Parathyroid adenoma (tissue), 2 donors: ENCODE measurements around the gene C1orf74.
A peak's percentile ranks its signal among the peaks of the same experiment; 100 is the strongest.
"Not testable (repeated sequence)": the region's sequence is repeated elsewhere in the genome, so short reads cannot be mapped to it uniquely, and the experiment has no call there.

ENCODE experiments used
- H2AFZ ChIP-seq: fragments of 300-600 bp; sonication (generic); one replicate; pipeline ENCODE4 v1.7.0; 2017; ENCODE audit warnings: antibody characterized with exemption, mild to moderate bottlenecking
- H3K27ac ChIP-seq: fragments of 300-600 bp; sonication (generic); one replicate; pipeline ENCODE4 v1.7.0; 2017
- H3K27me3 ChIP-seq: fragments of 300-600 bp; sonication (generic); one replicate; pipeline ENCODE4 v1.7.0; 2017; ENCODE audit warnings: low read length; ENCODE audit not compliant: control insufficient read depth, insufficient read depth
- H3K36me3 ChIP-seq: fragments of 300-600 bp; sonication (generic); one replicate; pipeline ENCODE4 v1.7.0; 2017; ENCODE audit warnings: low read length; ENCODE audit not compliant: control insufficient read depth, insufficient read depth
- H3K4me1 ChIP-seq: fragments of 300-600 bp; sonication (generic); one replicate; pipeline ENCODE4 v1.7.0; 2017; ENCODE audit warnings: control low read depth
- H3K4me2 ChIP-seq: fragments of 300-600 bp; sonication (generic); one replicate; pipeline ENCODE4 v1.7.0; 2017; ENCODE audit warnings: low read length
- H3K4me3 ChIP-seq: fragments of 300-600 bp; sonication (generic); one replicate; pipeline ENCODE4 v1.7.0; 2017; ENCODE audit warnings: low read depth, low read length
- H3K79me2 ChIP-seq: fragments of 300-600 bp; sonication (generic); one replicate; pipeline ENCODE4 v1.7.0; 2017; ENCODE audit warnings: control low read depth
- H3K9ac ChIP-seq: fragments of 300-600 bp; sonication (generic); one replicate; pipeline ENCODE4 v1.7.0; 2017; ENCODE audit warnings: mild to moderate bottlenecking
- H3K9me3 ChIP-seq: fragments of 300-600 bp; sonication (generic); one replicate; pipeline ENCODE4 v1.7.0; 2017; ENCODE audit warnings: low read length; ENCODE audit not compliant: control insufficient read depth
- CTCF ChIP-seq: fragments of 300-600 bp; sonication (generic); IDR thresholded peaks from one replicate; pipeline ENCODE4 v1.7.0; 2017; ENCODE audit warnings: antibody characterized with exemption, mild to moderate bottlenecking
- donor health status: primary hyperparathyroidism.

C1orf74 gene

GRCh38 chr1:209802780-209803152 is 18.4 kb upstream of the C1orf74 start:
- no peak overlapping the region for H3K4me2 ChIP-seq
- H2AFZ ChIP-seq, result no peak overlapping the region
- no peaks in the 10 kb centered on the region for H3K9me3 ChIP-seq
- H3K4me3 ChIP-seq, result no peak overlapping the region
- no peak for TF ChIP-seq CTCF
- no peak overlapping the region for H3K9ac ChIP-seq
- no peaks in the 10 kb centered on the region for H3K27me3 ChIP-seq
- peaks cover 4% of the 10 kb centered on the region for H3K79me2 ChIP-seq
- H3K36me3 ChIP-seq, result no peaks in the 10 kb centered on the region
- H3K27ac ChIP-seq, result no peak overlapping the region
- peaks cover 10% of the 10 kb centered on the region for H3K4me1 ChIP-seq

- Histone ChIP-seq H3K36me3 (no peaks in the 10 kb centered on the region), H3K9ac (no peak overlapping the region), H3K27me3 (no peaks in the 10 kb centered on the region), H3K9me3 (no peaks in the 10 kb centered on the region), H3K79me2 (peaks cover 4% of the 10 kb centered on the region), H3K4me3 (peak overlapping the region; percentile 23), H3K27ac (peak overlapping the region; percentile 47), H3K4me2 (peak overlapping the region; percentile 59), H2AFZ (no peak overlapping the region), H3K4me1 (peaks cover 10% of the 10 kb centered on the region)
- no peak for TF ChIP-seq CTCF
Measured at GRCh38 chr1:209802117-209802779, 17.9 kb upstream of the C1orf74 start.

- H3K9ac ChIP-seq, result no peak overlapping the region
- peaks cover 10% of the 10 kb centered on the region for H3K4me1 ChIP-seq
- TF ChIP-seq CTCF, result no peak
- H2AFZ ChIP-seq, result no peak overlapping the region
- no peaks in the 10 kb centered on the region for H3K9me3 ChIP-seq
- H3K36me3 ChIP-seq, result no peaks in the 10 kb centered on the region
- H3K79me2 ChIP-seq, result peaks cover 4% of the 10 kb centered on the region
- peak overlapping the region; percentile 47 for H3K27ac ChIP-seq
- H3K27me3 ChIP-seq, result no peaks in the 10 kb centered on the region
- H3K4me3 ChIP-seq, result peak overlapping the region; percentile 23
- peak overlapping the region; percentile 59 for H3K4me2 ChIP-seq
Measured at GRCh38 chr1:209800984-209801834, 16.9 kb upstream of the C1orf74 start.

GRCh38 chr1:209797978-209798639 is 13.8 kb upstream of the C1orf74 start:
- no peak for TF ChIP-seq CTCF
- Histone ChIP-seq H3K27ac (no peak overlapping the region), H3K27me3 (no peaks in the 10 kb centered on the region), H3K4me3 (no peak overlapping the region), H3K9ac (no peak overlapping the region), H3K4me2 (no peak overlapping the region), H3K36me3 (no peaks in the 10 kb centered on the region), H3K4me1 (peaks cover 5% of the 10 kb centered on the region), H3K9me3 (no peaks in the 10 kb centered on the region), H2AFZ (no peak overlapping the region), H3K79me2 (no peaks in the 10 kb centered on the region)

- not testable (repeated sequence) for H3K79me2 ChIP-seq, H3K27me3 ChIP-seq, H3K9me3 ChIP-seq, H3K36me3 ChIP-seq, H3K4me2 ChIP-seq, H3K4me1 ChIP-seq, H3K9ac ChIP-seq, H3K27ac ChIP-seq, H2AFZ ChIP-seq, H3K4me3 ChIP-seq
Measured at GRCh38 chr1:209793711-209794110, 9.4 kb upstream of the C1orf74 start.
